K562 (cell line): Measurements from ENCODE around the gene RAB5A.

Experiments
- FOXJ3 ChIP-seq: sonication (generic); formaldehyde crosslinking; IDR thresholded peaks from 2 replicates; pipeline ENCODE4 v1.4.0; 2020; ENCODE audit warnings: mild to moderate bottlenecking, missing genetic modification reagents
- L3MBTL2 ChIP-seq: fragments of 450-650 bp; IDR thresholded peaks from 2 replicates; pipeline ENCODE4 v1.6.1; 2016; ENCODE audit warnings: mild to moderate bottlenecking, moderate library complexity
- SRSF7 ChIP-seq: fragments of 200-400 bp; formaldehyde crosslinking; optimal IDR thresholded peaks from 2 replicates; pipeline ENCODE3; 2017; ENCODE audit warnings: mild to moderate bottlenecking, low read depth, low read length
- TF ChIP-seq, protein P1 (sequence below), 2 experiments: IDR thresholded peaks; 2 replicates each; pipeline ENCODE4 v1.6.1; 2012; ENCODE audit warnings: improper control_type of control experiment in 2 of 2, low read depth in 2 of 2, low read length in 2 of 2, borderline replicate concordance in 1 of 2

DNA sequence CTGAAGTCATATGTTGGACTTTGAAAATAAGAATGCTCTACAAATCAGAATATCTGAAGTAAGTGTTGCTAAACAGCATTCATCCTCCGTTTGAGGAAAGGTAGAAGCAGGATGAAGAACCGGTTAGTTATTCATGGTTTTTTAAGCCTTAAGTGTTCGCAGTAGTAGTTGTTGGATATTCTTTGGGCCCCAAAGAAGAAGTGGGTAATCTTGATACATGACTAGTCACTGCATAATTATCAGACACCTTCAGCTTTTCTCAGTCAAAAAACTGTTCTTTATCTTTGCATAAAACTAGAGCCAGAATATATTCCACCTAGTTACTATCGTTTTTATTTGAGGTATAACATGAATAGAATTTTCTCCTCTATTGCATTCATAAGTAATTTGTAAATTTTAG is 13.8 kb downstream of the RAB5A start:
- TF ChIP-seq, protein P1, sequence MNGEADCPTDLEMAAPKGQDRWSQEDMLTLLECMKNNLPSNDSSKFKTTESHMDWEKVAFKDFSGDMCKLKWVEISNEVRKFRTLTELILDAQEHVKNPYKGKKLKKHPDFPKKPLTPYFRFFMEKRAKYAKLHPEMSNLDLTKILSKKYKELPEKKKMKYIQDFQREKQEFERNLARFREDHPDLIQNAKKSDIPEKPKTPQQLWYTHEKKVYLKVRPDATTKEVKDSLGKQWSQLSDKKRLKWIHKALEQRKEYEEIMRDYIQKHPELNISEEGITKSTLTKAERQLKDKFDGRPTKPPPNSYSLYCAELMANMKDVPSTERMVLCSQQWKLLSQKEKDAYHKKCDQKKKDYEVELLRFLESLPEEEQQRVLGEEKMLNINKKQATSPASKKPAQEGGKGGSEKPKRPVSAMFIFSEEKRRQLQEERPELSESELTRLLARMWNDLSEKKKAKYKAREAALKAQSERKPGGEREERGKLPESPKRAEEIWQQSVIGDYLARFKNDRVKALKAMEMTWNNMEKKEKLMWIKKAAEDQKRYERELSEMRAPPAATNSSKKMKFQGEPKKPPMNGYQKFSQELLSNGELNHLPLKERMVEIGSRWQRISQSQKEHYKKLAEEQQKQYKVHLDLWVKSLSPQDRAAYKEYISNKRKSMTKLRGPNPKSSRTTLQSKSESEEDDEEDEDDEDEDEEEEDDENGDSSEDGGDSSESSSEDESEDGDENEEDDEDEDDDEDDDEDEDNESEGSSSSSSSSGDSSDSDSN (IDR thresholded peaks at IDR 0.05; ENCODE audit: borderline replicate concordance in 1 of 2, low read depth in 2 of 2, low read length in 2 of 2) = no peak
- TF ChIP-seq FOXJ3 (CRISPR knock-in tag) (no peak), SRSF7 (no peak), L3MBTL2 (no peak)
